ENCODE measurements around the gene DLG1.
"Not testable (repeated sequence)": the region's sequence is repeated elsewhere in the genome, so short reads cannot be mapped to it uniquely, and the experiment has no call there.

DLG1 gene

GRCh38 chr3:197285557-197285956 lies 12.9 kb downstream of the DLG1 start:
- no peak overlapping the region for H3K27ac ChIP-seq
- POLR2A ChIA-PET (ENCODE audit: low non-redundant PET), result no interaction called here
- DNase-seq (ENCODE audit: low spot score), result no peak
- CTCF ChIA-PET, result interaction anchor here (1.2 kb wide), 1 partner anchor 9 kb away, joined by 3 read pairs; no protein-coding TSS in a partner anchor
- TF ChIP-seq CTCF (conservative IDR thresholded peaks at IDR 0.05; ENCODE audit: low read depth), result no peak

DNA sequence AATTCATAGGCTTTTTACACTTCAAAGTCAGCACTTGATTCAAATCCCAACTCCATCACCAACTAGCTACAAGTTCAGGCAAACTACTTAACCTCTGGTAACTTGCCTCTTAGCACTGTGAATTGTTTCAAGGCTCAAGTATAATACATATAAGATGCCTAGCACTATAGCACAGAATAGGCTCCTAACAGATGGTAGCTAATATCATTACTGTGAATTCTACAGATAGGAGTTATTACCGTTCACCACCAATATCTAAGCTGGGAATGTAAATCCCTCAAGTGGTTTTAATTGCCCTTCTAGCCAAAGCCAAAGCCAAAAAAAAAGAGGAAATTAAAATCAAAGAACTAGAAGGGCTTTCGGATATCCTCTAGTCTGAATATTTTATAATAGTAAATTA lies 15.4 kb downstream of the DLG1 start:
- POLR2A ChIA-PET (ENCODE audit: low non-redundant PET), result no interaction called here
- CTCF ChIA-PET, result interaction anchor here (0.9 kb wide), 2 partner anchors 18 to 228 kb away, joined by 3 to 4 read pairs; no protein-coding TSS in a partner anchor
- DNase-seq (ENCODE audit: low spot score), result no peak
- TF ChIP-seq CTCF (conservative IDR thresholded peaks at IDR 0.05; ENCODE audit: low read depth), result no peak
- no peak overlapping the region for H3K27ac ChIP-seq

DNA sequence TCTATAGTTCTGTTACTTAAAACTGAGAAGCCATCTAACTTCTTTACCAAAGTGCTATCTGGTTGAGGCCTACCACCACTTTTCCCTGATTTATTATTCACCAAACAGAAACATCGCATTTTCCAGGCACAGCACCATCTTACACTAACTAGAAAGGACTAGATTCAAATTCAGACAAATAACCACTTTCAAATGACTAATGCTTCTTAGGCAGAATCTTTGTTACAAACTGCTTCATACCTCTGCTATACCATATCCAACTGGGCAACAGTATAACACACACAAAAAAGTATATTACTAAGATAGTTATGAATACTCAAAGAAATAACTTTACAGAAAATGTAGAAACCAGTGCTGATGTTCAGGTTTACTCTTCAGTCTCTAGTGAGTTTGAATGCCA lies 16.6 kb downstream of the DLG1 start:
- DNase-seq (ENCODE audit: low spot score), result no peak
- no peak for TF ChIP-seq CTCF (conservative IDR thresholded peaks at IDR 0.05; ENCODE audit: low read depth)
- ChIA-PET POLR2A (ENCODE audit: low non-redundant PET) (no interaction called here), CTCF (interaction anchor here (0.6 kb wide), 1 partner anchor 134 kb away, joined by 3 read pairs; no protein-coding TSS in a partner anchor)
- H3K27ac ChIP-seq, result no peak overlapping the region

DNA sequence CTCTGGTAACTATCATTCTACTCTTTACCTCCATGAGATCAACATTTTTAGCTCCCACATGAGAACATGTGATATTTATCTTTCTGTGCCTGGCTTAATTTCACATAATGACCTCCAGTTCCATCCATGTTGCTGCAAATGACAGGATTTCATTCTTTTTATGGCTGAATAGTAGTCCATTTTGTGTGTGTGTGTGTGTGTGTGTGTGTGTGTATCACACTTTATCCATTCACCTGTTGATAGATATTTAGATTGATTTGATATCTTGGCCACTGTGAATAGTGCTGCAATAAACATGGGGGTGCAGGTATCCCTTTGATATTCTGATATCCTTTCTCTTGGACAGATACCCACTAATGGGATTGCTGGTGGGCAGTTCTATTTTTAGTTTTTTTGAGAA lies 18.3 kb downstream of the DLG1 start:
- CTCF ChIA-PET, result interaction anchor here (0.6 kb wide), 1 partner anchor 136 kb away, joined by 3 read pairs; no protein-coding TSS in a partner anchor
- POLR2A ChIA-PET (ENCODE audit: low non-redundant PET), result no interaction called here
- H3K27ac ChIP-seq, result no peak overlapping the region
- no peak for DNase-seq (ENCODE audit: low spot score)
- TF ChIP-seq CTCF (conservative IDR thresholded peaks at IDR 0.05; ENCODE audit: low read depth), result no peak

- DNase-seq (ENCODE audit: low spot score), result no peak
- no peak for TF ChIP-seq CTCF (conservative IDR thresholded peaks at IDR 0.05; ENCODE audit: low read depth)
- POLR2A ChIA-PET (ENCODE audit: low non-redundant PET), result no interaction called here
- CTCF ChIA-PET, result no interaction called here
- H3K27ac ChIP-seq, result no peak overlapping the region
Measured at GRCh38 chr3:197278933-197279332, 19.5 kb downstream of the DLG1 start.

- POLR2A ChIA-PET (ENCODE audit: low non-redundant PET); DNase-seq (ENCODE audit: low spot score); H3K27ac ChIP-seq: not testable (repeated sequence)
- CTCF ChIA-PET, result interaction anchor here (0.6 to 1.1 kb wide), 2 partner anchors 9 to 16 kb away, joined by 3 read pairs; no protein-coding TSS in a partner anchor
Measured at GRCh38 chr3:197276808-197277207, 21.6 kb downstream of the DLG1 start.

- H3K27ac ChIP-seq, result no peak overlapping the region
- no peak for DNase-seq (ENCODE audit: low spot score)
- ChIA-PET CTCF (no interaction called here), POLR2A (ENCODE audit: low non-redundant PET) (no interaction called here)
- TF ChIP-seq CTCF (conservative IDR thresholded peaks at IDR 0.05; ENCODE audit: low read depth), result no peak
Measured at GRCh38 chr3:197270558-197271317, 27.7 kb downstream of the DLG1 start.
